Left lung (tissue), 10 donors: ENCODE measurements around the gene DNAH8. TPM values are rescaled to one million over a fixed set of nuclear protein-coding genes. Genes with fewer than 3 reads are reported as not detected.

Experiments used
- ATAC-seq: fragments of 200-7000 bp; cut with Tn5 transposase; one replicate; pipeline ENCODE4 v1.9.1; 2020; ENCODE audit warnings: moderate library complexity
- DNase-seq, 4 donors: peaks; one replicate each; pipeline ENCODE4 v3.0.0-alpha.2; 2013 to 2020
- H3K27ac ChIP-seq, 2 donors: fragments of 200-600 bp; sonication (generic) in 1 of 2; one replicate each; pipeline versions ENCODE4 v1.5.0 to v1.8.0; 2020 to 2021
- H3K27me3 ChIP-seq, 2 donors: fragments of 200-600 bp; sonication (generic) in 1 of 2; one replicate each; pipeline versions ENCODE4 v1.5.0 to v1.8.0; 2020 to 2021
- H3K36me3 ChIP-seq, 2 donors: fragments of 200-600 bp; sonication (generic) in 1 of 2; one replicate each; pipeline versions ENCODE4 v1.5.0 to v1.8.0; 2020 to 2021
- H3K4me1 ChIP-seq, 2 donors: fragments of 200-600 bp; one replicate each; pipeline ENCODE4 v1.8.0; 2021
- H3K4me3 ChIP-seq, 2 donors: fragments of 200-600 bp; sonication (generic) in 1 of 2; one replicate each; pipeline versions ENCODE4 v1.5.0 to v1.8.0; 2020 to 2021; ENCODE audit warnings: mild to moderate bottlenecking in 1 of 2
- H3K9me3 ChIP-seq, 2 donors: fragments of 200-600 bp; sonication (generic) in 1 of 2; one replicate each; pipeline versions ENCODE4 v1.5.0 to v1.8.0; 2020 to 2021
- intact Hi-C, 2 donors: fragments of 100-400 bp; cut with DNase I; formaldehyde crosslinking; loops; one replicate each; pipeline versions ENCODE4 v1.11.2 to v1.14.2; 2022
- polyA plus RNA-seq, 6 donors: library from polyadenylated mRNA; unstranded; fragments of 120-200 nt; gene quantifications; one replicate each; pipeline ENCODE4 v1.2.1, GENCODE V29; 2013; ENCODE audit not compliant: insufficient read length in 6 of 6
- total RNA-seq, 2 donors: library from RNA; stranded (reverse); fragmentation: NEBNext Ultra II Directional; extraction: Animal tissue kit (Norgen Biotek cat#: 25700); gene quantifications; one replicate each; pipeline ENCODE4 v1.2.1, GENCODE V29; 2021
- TF ChIP-seq, protein P1 (sequence below), 2 donors: fragments of 200-600 bp; sonication (generic) in 1 of 2; IDR thresholded peaks; one replicate each; pipeline versions ENCODE4 v1.5.0 to v1.8.0; 2021; ENCODE audit warnings: antibody characterized with exemption in 2 of 2
- donor health status: DM: no; HTN: yes; CAD: no.
- donor health status: DM: no; HTN: no; CAD: no.

The DNAH8 gene
- total and polyA plus RNA-seq, 8 donors, result 0.03 to 0.34 (median 0.08) TPM

DNA sequence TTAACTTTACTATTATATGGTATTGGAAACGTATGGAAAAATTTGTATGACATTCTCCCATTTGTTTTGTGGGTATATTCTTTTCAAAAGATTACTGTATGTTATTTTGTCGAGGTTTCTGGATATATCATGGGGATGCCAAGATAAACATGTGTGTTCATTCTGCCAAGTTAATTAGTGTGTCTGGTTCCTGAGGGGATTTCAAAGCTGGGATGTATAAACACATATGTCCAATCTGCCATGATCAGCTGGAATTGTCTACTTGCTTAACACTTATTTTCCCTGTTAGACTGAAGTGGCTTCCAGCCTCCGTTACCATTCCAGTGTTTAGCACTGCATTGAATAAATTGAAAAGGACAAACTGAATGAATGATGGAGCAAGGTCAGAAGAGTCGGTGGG is 86.2 kb downstream of the DNAH8 start:
- DNase-seq (no peak), ATAC-seq (no peak)
- H3K9me3 ChIP-seq, result no peaks in the 10 kb centered on the region
- H3K4me1 ChIP-seq, result no peaks in the 10 kb centered on the region
- no peak overlapping the region for H3K27ac ChIP-seq
- peaks cover 0 to 6% of the 10 kb centered on the region in 2 donors for H3K27me3 ChIP-seq
- H3K4me3 ChIP-seq, result no peak overlapping the region
- TF ChIP-seq, protein P1, sequence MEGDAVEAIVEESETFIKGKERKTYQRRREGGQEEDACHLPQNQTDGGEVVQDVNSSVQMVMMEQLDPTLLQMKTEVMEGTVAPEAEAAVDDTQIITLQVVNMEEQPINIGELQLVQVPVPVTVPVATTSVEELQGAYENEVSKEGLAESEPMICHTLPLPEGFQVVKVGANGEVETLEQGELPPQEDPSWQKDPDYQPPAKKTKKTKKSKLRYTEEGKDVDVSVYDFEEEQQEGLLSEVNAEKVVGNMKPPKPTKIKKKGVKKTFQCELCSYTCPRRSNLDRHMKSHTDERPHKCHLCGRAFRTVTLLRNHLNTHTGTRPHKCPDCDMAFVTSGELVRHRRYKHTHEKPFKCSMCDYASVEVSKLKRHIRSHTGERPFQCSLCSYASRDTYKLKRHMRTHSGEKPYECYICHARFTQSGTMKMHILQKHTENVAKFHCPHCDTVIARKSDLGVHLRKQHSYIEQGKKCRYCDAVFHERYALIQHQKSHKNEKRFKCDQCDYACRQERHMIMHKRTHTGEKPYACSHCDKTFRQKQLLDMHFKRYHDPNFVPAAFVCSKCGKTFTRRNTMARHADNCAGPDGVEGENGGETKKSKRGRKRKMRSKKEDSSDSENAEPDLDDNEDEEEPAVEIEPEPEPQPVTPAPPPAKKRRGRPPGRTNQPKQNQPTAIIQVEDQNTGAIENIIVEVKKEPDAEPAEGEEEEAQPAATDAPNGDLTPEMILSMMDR (IDR thresholded peaks at IDR 0.05), result no peak
- H3K36me3 ChIP-seq, result no peaks in the 10 kb centered on the region
- intact Hi-C loops, result no loop called here

DNA sequence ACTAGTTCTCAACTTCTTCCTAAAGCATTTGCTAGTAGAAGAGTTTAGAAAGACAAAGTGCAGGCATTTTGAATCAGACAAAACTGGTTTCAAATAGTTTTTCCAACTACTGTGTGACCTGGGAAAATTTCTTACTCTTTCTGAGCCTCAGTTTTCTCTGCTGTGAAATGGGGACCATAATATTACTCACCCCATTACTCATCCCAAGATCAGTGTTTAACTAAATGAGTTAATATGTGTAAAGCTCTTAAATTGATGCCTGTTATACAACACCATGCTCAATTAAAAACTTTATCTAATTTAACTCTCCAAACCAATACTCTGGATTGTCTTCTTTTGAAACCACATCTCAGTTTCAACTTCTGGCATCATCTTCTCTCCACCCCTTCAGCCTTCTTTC is 87.4 kb downstream of the DNAH8 start:
- no peaks in the 10 kb centered on the region for H3K36me3 ChIP-seq
- H3K4me3 ChIP-seq, result no peak overlapping the region
- no peak for DNase-seq
- intact Hi-C loops, result no loop called here
- ATAC-seq, result no peak
- H3K9me3 ChIP-seq, result no peaks in the 10 kb centered on the region
- no peak overlapping the region for H3K27ac ChIP-seq
- TF ChIP-seq, protein P1 (IDR thresholded peaks at IDR 0.05), result no peak
- H3K27me3 ChIP-seq, result peaks cover 0 to 6% of the 10 kb centered on the region in 2 donors
- H3K4me1 ChIP-seq, result no peaks in the 10 kb centered on the region

DNA sequence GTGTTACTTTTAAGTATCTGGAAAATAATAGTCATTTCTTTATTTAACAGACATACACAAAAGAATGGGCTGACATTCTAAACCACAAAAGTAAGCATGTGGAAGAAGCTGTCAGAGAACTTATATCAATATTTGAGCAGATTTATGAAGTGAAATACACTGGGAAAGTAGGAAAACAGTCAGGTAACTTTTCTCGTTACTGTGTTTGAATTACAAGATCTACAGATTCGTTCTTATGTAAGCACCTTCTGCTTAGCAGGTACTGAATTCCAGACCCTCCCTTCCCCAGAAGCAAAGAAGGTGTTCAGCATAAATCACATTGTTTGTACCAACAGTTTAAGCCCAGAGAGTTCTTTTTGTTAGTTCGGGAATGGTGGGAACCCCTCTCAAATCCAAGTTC is 88.0 kb downstream of the DNAH8 start:
- peaks cover 0 to 6% of the 10 kb centered on the region in 2 donors for H3K27me3 ChIP-seq
- H3K36me3 ChIP-seq, result no peaks in the 10 kb centered on the region
- intact Hi-C loops, result no loop called here
- ATAC-seq (no peak), DNase-seq (no peak)
- H3K4me1 ChIP-seq, result no peaks in the 10 kb centered on the region
- TF ChIP-seq, protein P1 (IDR thresholded peaks at IDR 0.05), result no peak
- H3K4me3 ChIP-seq, result no peak overlapping the region
- H3K27ac ChIP-seq, result no peak overlapping the region
- H3K9me3 ChIP-seq, result no peaks in the 10 kb centered on the region

DNA sequence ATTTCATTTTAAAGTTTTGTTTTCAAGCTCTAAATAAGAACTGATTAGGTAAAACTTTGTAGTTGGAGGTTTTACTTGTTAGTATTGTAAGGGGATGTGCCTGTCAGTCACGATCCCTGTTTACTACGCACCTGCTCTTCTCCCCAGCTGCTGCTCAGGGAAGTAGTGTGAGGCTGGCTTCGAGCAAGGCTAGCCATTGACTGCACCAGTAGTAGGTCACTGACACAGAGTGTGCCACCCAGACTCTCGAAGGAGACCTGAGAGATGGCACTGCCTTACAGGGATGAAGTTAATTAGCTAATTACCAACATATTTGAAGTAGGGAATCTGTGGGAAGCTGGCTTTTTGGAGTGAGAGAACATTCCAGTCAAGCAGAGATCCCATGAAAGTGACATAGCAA is 89.2 kb downstream of the DNAH8 start:
- DNase-seq (no peak), ATAC-seq (no peak)
- Histone ChIP-seq H3K27me3 (peaks cover 0 to 6% of the 10 kb centered on the region in 2 donors), H3K36me3 (no peaks in the 10 kb centered on the region), H3K9me3 (no peaks in the 10 kb centered on the region), H3K4me1 (no peaks in the 10 kb centered on the region), H3K27ac (no peak overlapping the region), H3K4me3 (no peak overlapping the region)
- TF ChIP-seq, protein P1 (IDR thresholded peaks at IDR 0.05), result no peak
- intact Hi-C loops, result no loop called here

DNA sequence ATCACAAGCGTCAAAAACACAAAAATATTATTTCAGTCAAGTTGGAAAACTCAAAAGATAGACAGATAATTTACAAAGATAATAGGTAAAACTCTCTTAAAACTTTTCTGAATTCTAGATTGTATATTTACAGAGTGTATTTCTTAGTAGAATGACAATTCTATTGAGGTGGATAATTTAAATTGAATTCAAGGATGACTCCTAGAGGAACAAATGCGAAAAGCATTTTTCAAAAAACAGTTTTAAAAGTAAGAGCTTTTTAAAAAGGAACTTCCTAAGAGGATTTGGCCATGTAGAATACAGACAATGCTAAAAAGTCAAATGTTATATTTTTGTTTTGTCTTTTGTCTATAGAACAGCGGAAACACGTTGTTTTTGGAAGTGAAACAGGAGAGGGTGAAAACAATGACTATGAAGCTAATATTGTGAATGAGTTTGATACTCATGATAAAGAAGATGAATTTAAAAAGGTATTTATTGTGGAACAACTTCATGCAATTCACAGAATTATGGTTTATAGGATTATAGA is 90.1 kb downstream of the DNAH8 start:
- DNase-seq (no peak), ATAC-seq (no peak)
- Histone ChIP-seq H3K4me3 (no peak overlapping the region), H3K27ac (no peak overlapping the region), H3K36me3 (no peaks in the 10 kb centered on the region), H3K9me3 (no peaks in the 10 kb centered on the region), H3K4me1 (no peaks in the 10 kb centered on the region), H3K27me3 (peaks cover 0 to 5% of the 10 kb centered on the region in 2 donors)
- TF ChIP-seq, protein P1 (IDR thresholded peaks at IDR 0.05), result no peak
- intact Hi-C loops, result no loop called here
